Immature natural killer cell (primary cell): Measurements from ENCODE around the gene GMDS. TPM values are rescaled to one million over a fixed set of nuclear protein-coding genes. Genes with fewer than 3 reads are reported as not detected.
A peak's percentile ranks its signal among the peaks of the same experiment; 100 is the strongest.

Experiments
- DNase-seq, 3 donors: peaks; one replicate each; pipeline ENCODE4 v3.0.0; 2022; ENCODE audit warnings: mixed read lengths in 1 of 3
- H3K27ac Mint-ChIP-seq, 6 donors: one replicate each; pipeline ENCODE4 v1.8.0; 2020; ENCODE audit warnings: mixed read lengths in 6 of 6, mild to moderate bottlenecking in 5 of 6, inconsistent platforms in 4 of 6, moderate library complexity in 3 of 6
- H3K27me3 Mint-ChIP-seq, 3 donors: one replicate each; pipeline ENCODE4 v1.8.0; 2020 to 2021; ENCODE audit warnings: low read depth in 3 of 3, mild to moderate bottlenecking in 3 of 3, mixed read lengths in 3 of 3, moderate library complexity in 3 of 3, inconsistent platforms in 1 of 3
- H3K36me3 Mint-ChIP-seq, 3 donors: one replicate each; pipeline ENCODE4 v1.8.0; 2020; ENCODE audit warnings: mixed read lengths in 3 of 3, inconsistent platforms in 2 of 3, mild to moderate bottlenecking in 2 of 3
- H3K4me1 Mint-ChIP-seq, 2 donors: one replicate each; pipeline ENCODE4 v1.8.0; 2020; ENCODE audit warnings: inconsistent platforms in 2 of 2, mild to moderate bottlenecking in 2 of 2, mixed read lengths in 2 of 2, moderate library complexity in 1 of 2
- H3K4me3 Mint-ChIP-seq, 5 donors: one replicate each; pipeline ENCODE4 v1.8.0; 2020; ENCODE audit warnings: mild to moderate bottlenecking in 5 of 5, mixed read lengths in 5 of 5, inconsistent platforms in 3 of 5, moderate library complexity in 3 of 5
- H3K9me3 Mint-ChIP-seq, 6 donors: one replicate each; pipeline ENCODE4 v1.8.0; 2020; ENCODE audit warnings: mild to moderate bottlenecking in 6 of 6, mixed read lengths in 6 of 6, inconsistent platforms in 4 of 6, moderate library complexity in 3 of 6
- polyA plus RNA-seq, 3 donors: library from polyadenylated mRNA; unstranded; fragments of 300-500 nt; fragmentation: Illumina TruSeq; gene quantifications; one replicate each; pipeline ENCODE4 v1.2.3, GENCODE V29; 2021

GMDS gene
- polyA plus RNA-seq, 3 donors from 2014 or later, result 14.1 to 25.4 (median 22.5) TPM

DNA sequence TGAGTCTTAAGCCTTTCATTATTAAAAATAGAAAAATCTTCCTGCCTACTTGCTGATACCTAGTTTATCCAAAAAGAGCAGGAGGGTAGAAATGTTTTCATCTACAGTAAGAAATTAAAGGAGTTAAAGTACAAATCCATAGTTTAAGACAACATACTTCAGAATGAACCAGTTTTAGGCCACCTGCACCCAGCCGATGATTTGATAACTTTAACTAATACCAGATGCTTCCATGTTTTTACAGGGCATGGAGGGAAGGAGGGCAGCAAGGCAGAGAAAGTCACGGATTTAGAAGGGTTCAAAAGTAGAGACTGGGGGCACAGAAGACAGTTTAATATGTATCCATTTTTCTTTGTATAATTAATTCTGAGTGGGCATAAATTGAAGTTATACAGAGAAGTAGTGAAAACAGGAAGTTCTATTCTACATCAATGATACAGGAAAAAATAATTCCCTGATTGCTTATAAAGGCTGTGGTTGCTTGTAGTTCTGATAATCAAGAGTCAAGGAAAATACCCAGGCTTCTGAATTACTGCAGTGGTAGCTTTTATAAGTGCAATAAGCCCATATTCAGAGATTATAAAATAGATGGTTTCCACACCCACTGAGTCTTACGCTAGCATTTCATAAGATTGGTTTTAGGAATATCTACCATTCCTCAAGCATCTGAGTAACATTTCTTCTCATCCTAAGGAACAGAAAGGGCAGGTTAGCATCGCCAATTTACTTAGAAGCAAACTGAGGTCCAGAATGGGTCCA lies 72.0 kb downstream of the GMDS start:
- Mint-ChIP-seq H3K27ac (no peak overlapping the region), H3K9me3 (peaks cover 1 to 10% (median 8%) of the 10 kb centered on the region in 6 donors), H3K27me3 (peaks cover 0 to 2% (median 0%) of the 10 kb centered on the region in 3 donors), H3K4me3 (no peak overlapping the region), H3K4me1 (peaks cover 2 to 23% of the 10 kb centered on the region in 2 donors), H3K36me3 (peaks cover 7 to 12% (median 9%) of the 10 kb centered on the region in 3 donors)
- DNase-seq, result no peak

DNA sequence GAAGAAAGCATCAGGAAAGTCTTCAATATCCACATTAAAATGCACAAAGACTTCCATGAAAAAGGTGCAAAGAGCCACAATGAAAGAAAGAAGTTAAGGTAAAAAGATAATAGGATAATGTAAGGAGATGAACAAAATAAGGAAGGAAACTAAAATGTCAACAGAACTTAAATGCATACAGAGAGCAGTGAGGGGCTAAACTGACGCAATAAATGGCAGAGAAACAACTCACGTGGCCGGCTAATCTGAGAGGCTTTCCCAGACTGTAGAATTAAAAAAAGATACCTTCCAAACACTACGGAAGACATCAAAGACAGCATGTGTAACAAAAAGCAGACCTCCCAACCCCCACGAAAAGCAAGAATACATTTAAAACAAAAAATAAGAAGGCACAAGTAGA lies 73.7 kb downstream of the GMDS start:
- peak overlapping the region in 1 of 6 donors; percentile 6 for H3K27ac Mint-ChIP-seq
- peaks cover 0 to 2% (median 0%) of the 10 kb centered on the region in 6 donors for H3K9me3 Mint-ChIP-seq
- H3K36me3 Mint-ChIP-seq, result peaks cover 0 to 2% (median 0%) of the 10 kb centered on the region in 3 donors
- peaks cover 0 to 2% (median 0%) of the 10 kb centered on the region in 3 donors for H3K27me3 Mint-ChIP-seq
- no peak overlapping the region for H3K4me3 Mint-ChIP-seq
- DNase-seq, result no peak
- peaks cover 2 to 20% of the 10 kb centered on the region in 2 donors for H3K4me1 Mint-ChIP-seq

- Mint-ChIP-seq H3K4me1 (peaks cover 0 to 14% of the 10 kb centered on the region in 2 donors), H3K4me3 (no peak overlapping the region), H3K27me3 (peaks cover 0 to 2% (median 0%) of the 10 kb centered on the region in 3 donors), H3K36me3 (peaks cover 0 to 6% (median 0%) of the 10 kb centered on the region in 3 donors), H3K9me3 (no peaks in the 10 kb centered on the region), H3K27ac (no peak overlapping the region)
- no peak for DNase-seq
Measured at GRCh38 chr6:2168480-2168879, 76.9 kb downstream of the GMDS start.

DNA sequence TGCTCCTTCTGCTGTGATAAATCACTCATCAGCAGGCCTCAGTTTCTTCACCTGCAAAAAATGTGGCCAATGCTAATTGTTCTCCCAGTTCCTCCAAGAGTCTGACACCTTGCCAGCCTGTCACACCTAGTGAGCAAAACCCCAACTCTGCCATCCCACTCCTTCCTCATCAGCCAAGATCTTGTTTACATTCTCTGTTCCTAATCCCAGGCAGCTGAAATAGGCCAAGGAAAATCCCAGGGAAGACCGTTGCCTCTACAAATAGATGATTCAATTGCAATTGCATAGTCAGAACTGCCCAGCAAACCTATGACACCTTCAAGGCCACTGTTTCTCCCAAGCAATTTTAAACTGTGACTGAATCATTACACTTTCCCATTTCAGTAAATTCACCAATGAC lies 78.7 kb downstream of the GMDS start:
- Mint-ChIP-seq H3K27me3 (peaks cover 0 to 2% (median 0%) of the 10 kb centered on the region in 3 donors), H3K9me3 (no peaks in the 10 kb centered on the region), H3K4me1 (peaks cover 11 to 24% of the 10 kb centered on the region in 2 donors), H3K36me3 (peaks cover 0 to 6% (median 0%) of the 10 kb centered on the region in 3 donors), H3K4me3 (no peak overlapping the region), H3K27ac (no peak overlapping the region)
- no peak for DNase-seq

GRCh38 chr6:2165286-2165685 lies 80.1 kb downstream of the GMDS start:
- Mint-ChIP-seq H3K36me3 (peaks cover 0 to 6% (median 0%) of the 10 kb centered on the region in 3 donors), H3K4me1 (peaks cover 16 to 23% of the 10 kb centered on the region in 2 donors), H3K27ac (no peak overlapping the region), H3K27me3 (peaks cover 0 to 2% (median 0%) of the 10 kb centered on the region in 3 donors), H3K4me3 (no peak overlapping the region), H3K9me3 (no peaks in the 10 kb centered on the region)
- no peak for DNase-seq

DNA sequence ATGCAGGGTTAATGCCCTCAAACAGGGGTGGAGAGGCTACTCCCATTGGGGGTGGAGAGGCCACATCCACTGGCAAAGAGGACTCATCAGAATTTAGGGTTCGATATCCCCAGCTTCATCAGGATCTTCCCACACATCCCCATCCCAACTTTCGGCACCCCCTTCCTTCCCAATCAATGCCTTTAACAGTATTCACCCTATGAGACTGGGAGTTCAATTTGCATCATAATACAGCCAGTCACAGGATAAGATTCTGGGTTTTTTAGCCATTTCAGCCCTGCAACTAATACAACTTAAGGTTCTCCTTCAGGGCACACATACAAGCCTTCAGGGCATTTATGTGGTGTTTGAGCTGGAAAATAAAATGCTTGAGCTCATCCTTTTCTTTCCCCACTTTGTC lies 80.9 kb downstream of the GMDS start:
- H3K4me1 Mint-ChIP-seq, result peaks cover 16 to 23% of the 10 kb centered on the region in 2 donors
- DNase-seq, result no peak
- no peaks in the 10 kb centered on the region for H3K9me3 Mint-ChIP-seq
- no peak overlapping the region for H3K4me3 Mint-ChIP-seq
- peaks cover 0 to 6% (median 0%) of the 10 kb centered on the region in 3 donors for H3K36me3 Mint-ChIP-seq
- H3K27ac Mint-ChIP-seq, result no peak overlapping the region
- H3K27me3 Mint-ChIP-seq, result peaks cover 0 to 2% (median 0%) of the 10 kb centered on the region in 3 donors

GRCh38 chr6:2162079-2162445 lies 83.3 kb downstream of the GMDS start:
- no peak overlapping the region for H3K4me3 Mint-ChIP-seq
- no peak for DNase-seq
- peaks cover 0 to 6% (median 0%) of the 10 kb centered on the region in 3 donors for H3K36me3 Mint-ChIP-seq
- H3K4me1 Mint-ChIP-seq, result peaks cover 25 to 35% of the 10 kb centered on the region in 2 donors
- H3K27ac Mint-ChIP-seq, result peak overlapping the region in 1 of 6 donors; percentile 1
- no peaks in the 10 kb centered on the region for H3K9me3 Mint-ChIP-seq
- no peaks in the 10 kb centered on the region for H3K27me3 Mint-ChIP-seq

DNA sequence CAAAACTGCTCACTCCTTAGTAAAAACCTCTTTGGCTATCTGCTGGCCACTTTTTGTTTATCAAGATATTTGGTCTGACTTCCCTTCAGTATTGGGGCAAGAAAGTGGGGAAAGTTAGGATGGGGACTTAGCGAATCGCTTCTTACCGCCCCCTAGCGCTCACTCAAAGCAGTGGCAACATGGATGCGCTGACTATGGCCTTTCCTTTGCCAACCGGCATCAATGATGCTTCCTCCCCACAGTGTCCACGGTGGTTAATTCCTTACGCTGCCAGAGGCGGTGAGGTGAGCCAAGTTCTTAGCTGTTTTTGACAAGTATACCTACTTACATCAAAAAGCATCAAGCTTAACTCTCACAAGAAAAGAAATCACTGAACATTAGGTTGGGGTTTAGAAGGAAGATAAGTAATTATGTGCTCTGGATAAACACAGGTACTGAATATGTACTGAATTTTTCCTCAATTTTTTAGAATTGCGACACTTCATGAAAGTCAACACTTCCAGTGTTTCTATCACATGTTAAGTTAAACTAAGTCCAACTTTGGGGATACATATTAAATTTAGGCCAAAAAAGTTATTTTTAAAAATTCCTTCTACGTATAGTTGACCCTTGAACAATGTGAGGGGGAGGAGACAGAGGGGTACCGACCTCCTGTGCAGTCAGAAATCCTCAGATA lies 86.7 kb downstream of the GMDS start:
- H3K4me1 Mint-ChIP-seq, result peaks cover 25 to 41% of the 10 kb centered on the region in 2 donors
- H3K27me3 Mint-ChIP-seq, result no peaks in the 10 kb centered on the region
- H3K36me3 Mint-ChIP-seq, result no peaks in the 10 kb centered on the region
- no peak overlapping the region for H3K27ac Mint-ChIP-seq
- DNase-seq, result no peak
- no peaks in the 10 kb centered on the region for H3K9me3 Mint-ChIP-seq
- no peak overlapping the region for H3K4me3 Mint-ChIP-seq

DNA sequence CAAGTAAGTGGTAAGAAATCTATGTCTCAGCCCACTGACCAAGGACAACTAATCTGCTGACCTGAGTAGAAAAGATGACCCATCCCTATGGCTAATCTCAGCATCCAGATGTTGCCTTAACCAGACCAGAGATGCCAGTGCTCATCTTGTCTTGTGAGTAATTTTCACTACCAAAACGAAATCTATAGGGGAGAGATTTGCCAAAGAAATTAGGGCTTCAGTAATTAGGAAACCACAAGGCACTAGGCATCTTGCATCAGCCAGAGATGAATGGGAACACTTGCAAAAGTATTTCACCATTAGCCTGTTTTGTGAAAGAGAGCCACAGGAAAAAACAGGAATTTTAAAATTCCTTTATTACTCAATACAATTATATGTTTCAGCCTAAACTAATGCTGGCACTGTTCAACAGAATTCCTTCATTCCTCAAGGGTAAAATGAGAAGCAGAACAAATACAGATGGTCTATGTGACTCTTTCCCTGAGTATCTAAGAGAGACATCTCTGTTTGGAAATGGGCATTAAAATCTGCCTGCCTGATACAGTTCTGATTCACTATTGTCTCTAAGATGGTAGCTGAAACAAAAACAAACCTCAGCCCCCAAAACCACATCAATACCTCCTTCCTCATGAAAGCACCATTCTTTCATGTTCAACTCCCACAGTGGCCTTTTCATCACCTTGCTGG lies 87.8 kb downstream of the GMDS start:
- H3K4me1 Mint-ChIP-seq, result peaks cover 20 to 35% of the 10 kb centered on the region in 2 donors
- no peak overlapping the region for H3K4me3 Mint-ChIP-seq
- H3K27me3 Mint-ChIP-seq, result no peaks in the 10 kb centered on the region
- DNase-seq, result no peak
- H3K36me3 Mint-ChIP-seq, result no peaks in the 10 kb centered on the region
- peak overlapping the region in 2 of 6 donors; percentile 47 to 55 for H3K27ac Mint-ChIP-seq
- H3K9me3 Mint-ChIP-seq, result no peaks in the 10 kb centered on the region

GRCh38 chr6:2155206-2155605 lies 90.2 kb downstream of the GMDS start:
- Mint-ChIP-seq H3K27me3 (no peaks in the 10 kb centered on the region), H3K27ac (no peak overlapping the region), H3K36me3 (no peaks in the 10 kb centered on the region), H3K9me3 (no peaks in the 10 kb centered on the region), H3K4me1 (peaks cover 9 to 19% of the 10 kb centered on the region in 2 donors), H3K4me3 (no peak overlapping the region)
- DNase-seq, result no peak

DNA sequence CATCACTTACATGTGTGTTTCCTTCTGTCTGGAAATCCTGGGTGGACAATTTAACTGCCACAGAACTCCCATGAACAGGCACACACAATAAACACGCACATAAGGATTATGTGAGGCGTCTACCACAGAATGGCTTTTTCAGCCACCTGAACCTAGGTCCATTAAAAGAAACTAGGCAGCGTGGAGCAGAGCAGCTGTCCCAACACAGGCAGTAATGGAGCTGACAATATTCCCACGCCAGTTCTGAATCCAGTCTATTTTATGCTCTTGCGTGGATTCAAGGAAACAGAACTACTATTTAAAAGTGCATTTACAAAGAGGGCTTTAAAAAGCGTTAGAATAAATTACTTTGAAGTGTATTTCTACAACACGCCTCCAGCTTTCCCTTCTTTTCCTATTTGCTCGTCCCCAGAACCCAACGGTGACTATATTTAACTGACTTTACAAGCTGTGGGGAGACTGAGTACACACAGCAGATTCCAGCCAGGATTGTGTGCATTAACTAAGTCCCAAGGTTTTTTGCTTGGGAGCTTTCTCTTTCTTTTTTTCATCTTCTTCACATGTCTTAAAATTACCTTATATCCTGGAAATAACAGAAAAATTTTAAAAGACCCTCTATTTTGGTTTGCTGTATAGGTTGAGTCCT lies 95.9 kb downstream of the GMDS start:
- DNase-seq, result no peak
- no peaks in the 10 kb centered on the region for H3K9me3 Mint-ChIP-seq
- H3K4me3 Mint-ChIP-seq, result no peak overlapping the region
- peaks cover 0 to under 1% of the 10 kb centered on the region in 2 donors for H3K4me1 Mint-ChIP-seq
- peaks cover 0 to 2% (median 0%) of the 10 kb centered on the region in 3 donors for H3K27me3 Mint-ChIP-seq
- no peaks in the 10 kb centered on the region for H3K36me3 Mint-ChIP-seq
- no peak overlapping the region for H3K27ac Mint-ChIP-seq

DNA sequence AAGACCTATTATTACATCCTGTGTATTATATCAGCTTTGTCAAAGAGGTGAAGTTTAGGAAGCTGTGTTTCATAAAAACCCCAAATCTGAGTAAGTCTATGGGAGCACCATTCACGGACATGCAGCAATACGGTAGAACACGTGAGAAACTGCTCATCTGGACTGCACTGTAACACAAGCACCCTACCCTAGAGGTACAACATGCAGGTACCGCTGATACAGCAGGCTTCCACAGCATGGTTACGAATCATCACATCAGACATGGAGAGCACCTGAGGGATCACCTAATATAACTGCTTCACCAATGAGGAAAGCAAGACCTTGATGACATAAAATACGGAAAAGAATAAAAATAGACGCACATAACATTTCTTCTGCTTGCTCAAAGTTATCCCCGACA lies 96.7 kb downstream of the GMDS start:
- H3K4me3 Mint-ChIP-seq, result no peak overlapping the region
- H3K4me1 Mint-ChIP-seq, result peaks cover 7 to 8% of the 10 kb centered on the region in 2 donors
- no peak overlapping the region for H3K27ac Mint-ChIP-seq
- no peaks in the 10 kb centered on the region for H3K36me3 Mint-ChIP-seq
- DNase-seq, result no peak
- H3K27me3 Mint-ChIP-seq, result peaks cover 0 to 2% (median 0%) of the 10 kb centered on the region in 3 donors
- peaks cover 0 to 3% (median 0%) of the 10 kb centered on the region in 6 donors for H3K9me3 Mint-ChIP-seq

- no peak for DNase-seq
- H3K4me1 Mint-ChIP-seq, result peaks cover 16% of the 10 kb centered on the region in 2 donors
- H3K4me3 Mint-ChIP-seq, result no peak overlapping the region
- peaks cover 0 to 2% (median 0%) of the 10 kb centered on the region in 3 donors for H3K27me3 Mint-ChIP-seq
- H3K9me3 Mint-ChIP-seq, result peaks cover 0 to 3% (median 0%) of the 10 kb centered on the region in 6 donors
- H3K36me3 Mint-ChIP-seq, result no peaks in the 10 kb centered on the region
- H3K27ac Mint-ChIP-seq, result no peak overlapping the region
Measured at GRCh38 chr6:2147766-2148448, 97.5 kb downstream of the GMDS start.
